Ishikawa (cell line): Measurements from ENCODE around the gene POLD1.

ENCODE experiments used
- CEBPB ChIP-seq: IDR thresholded peaks from 2 replicates; pipeline ENCODE4 v1.6.1; 2012
- CREB1 ChIP-seq: IDR thresholded peaks from 2 replicates; pipeline ENCODE4 v1.6.1; 2012; ENCODE audit warnings: low read depth
- EGR1 ChIP-seq: IDR thresholded peaks from 2 replicates; pipeline ENCODE4 v1.6.1; 2012
- EP300 ChIP-seq: IDR thresholded peaks from 2 replicates; pipeline ENCODE4 v1.6.1; 2012; ENCODE audit warnings: borderline replicate concordance
- FOXM1 ChIP-seq: IDR thresholded peaks from 2 replicates; pipeline ENCODE4 v1.6.1; 2012; ENCODE audit warnings: low read depth, borderline replicate concordance
- NFIC ChIP-seq: IDR thresholded peaks from 2 replicates; pipeline ENCODE4 v1.6.1; 2012
- RAD21 ChIP-seq: IDR thresholded peaks from 2 replicates; pipeline ENCODE4 v1.6.1; 2012; ENCODE audit warnings: low read depth
- TAF1 ChIP-seq: IDR thresholded peaks from 2 replicates; pipeline ENCODE4 v1.6.1; 2012; ENCODE audit warnings: low read depth, mild to moderate bottlenecking
- TCF12 ChIP-seq: IDR thresholded peaks from 2 replicates; pipeline ENCODE4 v1.6.1; 2012; ENCODE audit warnings: low read depth
- TEAD4 ChIP-seq: IDR thresholded peaks from 2 replicates; pipeline ENCODE4 v1.6.1; 2012
- YY1 ChIP-seq: IDR thresholded peaks from 2 replicates; pipeline ENCODE4 v1.6.1; 2012; ENCODE audit warnings: low read depth
- ZBTB7A ChIP-seq: IDR thresholded peaks from 2 replicates; pipeline ENCODE4 v1.6.1; 2012; ENCODE audit warnings: low read depth
- TF ChIP-seq, protein P1 (sequence below): IDR thresholded peaks from 2 replicates; pipeline ENCODE4 v1.6.1; 2012
- TF ChIP-seq, protein P2 (sequence below): IDR thresholded peaks from 2 replicates; pipeline ENCODE4 v1.6.1; 2012
- TF ChIP-seq, protein P3 (sequence below): IDR thresholded peaks from 2 replicates; pipeline ENCODE4 v1.6.1; 2012; ENCODE audit warnings: low read depth, mild to moderate bottlenecking

POLD1 gene

GRCh38 chr19:50460161-50460765 is 76.1 kb downstream of the POLD1 start:
- TF ChIP-seq NFIC (0 out of 2 replicates have a peak, but pooled peaks have one; percentile 9), TEAD4 (peak; percentile 53), TCF12 (no peak)
- TF ChIP-seq, protein P1, sequence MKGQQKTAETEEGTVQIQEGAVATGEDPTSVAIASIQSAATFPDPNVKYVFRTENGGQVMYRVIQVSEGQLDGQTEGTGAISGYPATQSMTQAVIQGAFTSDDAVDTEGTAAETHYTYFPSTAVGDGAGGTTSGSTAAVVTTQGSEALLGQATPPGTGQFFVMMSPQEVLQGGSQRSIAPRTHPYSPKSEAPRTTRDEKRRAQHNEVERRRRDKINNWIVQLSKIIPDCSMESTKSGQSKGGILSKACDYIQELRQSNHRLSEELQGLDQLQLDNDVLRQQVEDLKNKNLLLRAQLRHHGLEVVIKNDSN = peak; percentile 20; the same call in 1 of the 2 replicates

DNA sequence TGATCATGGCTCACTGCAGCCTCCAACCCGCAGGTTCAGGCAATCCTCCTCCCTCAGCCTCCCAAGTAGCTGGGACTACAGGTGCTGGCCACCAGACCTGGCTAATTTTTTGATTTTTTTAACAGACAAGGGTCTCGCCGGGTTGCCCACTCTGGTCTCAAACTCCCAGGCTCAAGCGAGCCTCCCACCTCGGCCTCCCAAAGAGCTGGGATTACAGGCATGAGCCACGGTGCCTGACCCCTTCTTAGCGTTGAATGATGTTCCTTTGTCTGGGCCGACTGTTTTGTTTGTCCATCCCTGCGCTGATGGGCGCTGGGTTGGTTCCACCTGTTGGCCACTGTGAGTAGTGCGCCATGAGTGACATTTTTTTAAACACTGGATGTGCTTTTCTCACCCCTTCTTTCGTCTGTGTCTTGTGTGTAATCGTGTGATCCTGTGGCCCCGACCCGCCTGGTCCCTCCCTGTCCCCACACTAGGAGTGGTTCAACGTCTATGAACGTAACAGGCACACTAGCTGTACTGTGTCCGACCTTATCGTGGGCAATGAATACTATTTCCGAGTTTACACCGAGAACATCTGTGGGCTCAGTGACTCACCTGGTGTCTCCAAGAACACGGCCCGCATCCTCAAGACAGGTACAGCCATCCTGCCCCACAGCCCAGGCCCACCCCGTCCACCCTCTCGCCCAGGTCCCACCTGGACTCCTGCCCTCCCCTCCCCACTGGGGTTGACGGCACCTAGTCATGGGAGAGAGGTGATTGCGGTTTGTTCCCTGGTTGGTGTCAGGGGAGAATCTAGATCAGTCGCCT is 77.1 kb downstream of the POLD1 start:
- TF ChIP-seq RAD21 (peak; percentile 94), YY1 (no peak)

GRCh38 chr19:50462970-50463369 is 78.8 kb downstream of the POLD1 start:
- TF ChIP-seq, protein P2, sequence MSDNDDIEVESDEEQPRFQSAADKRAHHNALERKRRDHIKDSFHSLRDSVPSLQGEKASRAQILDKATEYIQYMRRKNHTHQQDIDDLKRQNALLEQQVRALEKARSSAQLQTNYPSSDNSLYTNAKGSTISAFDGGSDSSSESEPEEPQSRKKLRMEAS = no peak

DNA sequence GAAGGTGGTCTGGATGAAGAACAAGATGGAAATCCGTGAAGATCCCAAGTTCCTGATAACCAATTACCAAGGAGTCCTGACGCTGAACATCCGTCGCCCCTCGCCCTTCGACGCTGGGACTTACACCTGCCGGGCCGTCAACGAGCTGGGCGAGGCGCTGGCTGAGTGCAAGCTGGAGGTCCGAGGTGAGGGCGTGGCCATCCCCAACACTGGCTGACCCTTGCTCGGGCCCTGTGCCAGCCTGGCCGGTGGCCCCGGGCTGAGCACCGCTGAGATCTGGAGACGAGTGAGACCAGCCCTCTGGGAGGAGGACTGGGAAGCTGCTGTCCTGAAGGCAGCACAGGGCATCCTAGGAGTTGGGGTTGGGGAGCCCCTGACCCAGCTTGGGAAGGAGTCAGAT is 80.2 kb downstream of the POLD1 start:
- TF ChIP-seq CEBPB = no peak
- TF ChIP-seq ZBTB7A = no peak
- TF ChIP-seq TAF1 = no peak
- TF ChIP-seq TEAD4 = no peak
- no peak for TF ChIP-seq FOXM1
- TF ChIP-seq RAD21 = no peak
- TF ChIP-seq, protein P2 = no peak
- no peak for TF ChIP-seq NFIC
- TF ChIP-seq, protein P1 = no peak
- no peak for TF ChIP-seq EP300
- TF ChIP-seq EGR1 = no peak
- TF ChIP-seq, protein P3, sequence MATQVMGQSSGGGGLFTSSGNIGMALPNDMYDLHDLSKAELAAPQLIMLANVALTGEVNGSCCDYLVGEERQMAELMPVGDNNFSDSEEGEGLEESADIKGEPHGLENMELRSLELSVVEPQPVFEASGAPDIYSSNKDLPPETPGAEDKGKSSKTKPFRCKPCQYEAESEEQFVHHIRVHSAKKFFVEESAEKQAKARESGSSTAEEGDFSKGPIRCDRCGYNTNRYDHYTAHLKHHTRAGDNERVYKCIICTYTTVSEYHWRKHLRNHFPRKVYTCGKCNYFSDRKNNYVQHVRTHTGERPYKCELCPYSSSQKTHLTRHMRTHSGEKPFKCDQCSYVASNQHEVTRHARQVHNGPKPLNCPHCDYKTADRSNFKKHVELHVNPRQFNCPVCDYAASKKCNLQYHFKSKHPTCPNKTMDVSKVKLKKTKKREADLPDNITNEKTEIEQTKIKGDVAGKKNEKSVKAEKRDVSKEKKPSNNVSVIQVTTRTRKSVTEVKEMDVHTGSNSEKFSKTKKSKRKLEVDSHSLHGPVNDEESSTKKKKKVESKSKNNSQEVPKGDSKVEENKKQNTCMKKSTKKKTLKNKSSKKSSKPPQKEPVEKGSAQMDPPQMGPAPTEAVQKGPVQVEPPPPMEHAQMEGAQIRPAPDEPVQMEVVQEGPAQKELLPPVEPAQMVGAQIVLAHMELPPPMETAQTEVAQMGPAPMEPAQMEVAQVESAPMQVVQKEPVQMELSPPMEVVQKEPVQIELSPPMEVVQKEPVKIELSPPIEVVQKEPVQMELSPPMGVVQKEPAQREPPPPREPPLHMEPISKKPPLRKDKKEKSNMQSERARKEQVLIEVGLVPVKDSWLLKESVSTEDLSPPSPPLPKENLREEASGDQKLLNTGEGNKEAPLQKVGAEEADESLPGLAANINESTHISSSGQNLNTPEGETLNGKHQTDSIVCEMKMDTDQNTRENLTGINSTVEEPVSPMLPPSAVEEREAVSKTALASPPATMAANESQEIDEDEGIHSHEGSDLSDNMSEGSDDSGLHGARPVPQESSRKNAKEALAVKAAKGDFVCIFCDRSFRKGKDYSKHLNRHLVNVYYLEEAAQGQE = no peak
- no peak for TF ChIP-seq YY1
- TF ChIP-seq TCF12 = no peak
- TF ChIP-seq CREB1 = no peak

DNA sequence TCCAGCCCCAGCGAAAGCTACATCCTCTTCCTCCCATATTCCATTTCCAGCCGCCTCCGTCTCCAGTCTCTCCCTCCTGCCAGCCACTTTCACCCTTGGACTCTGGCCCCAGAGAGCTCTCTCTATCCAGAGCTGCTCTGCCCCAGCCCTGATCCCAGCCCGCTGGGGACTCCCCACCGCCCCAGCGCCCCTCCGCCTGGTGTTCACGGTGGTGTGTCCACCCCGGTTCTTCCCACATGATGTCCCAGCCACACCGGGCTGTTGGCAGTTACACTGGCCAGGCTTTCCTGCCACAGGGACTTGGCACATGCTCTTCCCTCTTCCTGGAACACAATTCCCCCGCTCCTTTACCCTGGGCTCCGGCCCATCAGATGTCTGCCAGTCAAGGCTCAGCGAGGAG is 80.9 kb downstream of the POLD1 start:
- TF ChIP-seq EGR1 = no peak
- TF ChIP-seq, protein P1 = no peak
- TF ChIP-seq YY1 = no peak

- TF ChIP-seq YY1 = no peak
- no peak for TF ChIP-seq TEAD4
- TF ChIP-seq ZBTB7A = no peak
Observed at GRCh38 chr19:50465986-50466705, 82.0 kb downstream of the POLD1 start.

GRCh38 chr19:50466706-50467039 is 82.5 kb downstream of the POLD1 start:
- TF ChIP-seq CREB1 = no peak
- no peak for TF ChIP-seq TCF12
- TF ChIP-seq TAF1 = no peak
- no peak for TF ChIP-seq EGR1
- TF ChIP-seq, protein P2 = no peak
- TF ChIP-seq RAD21 = no peak
- TF ChIP-seq, protein P3 = no peak
- TF ChIP-seq EP300 = no peak
